HG02588 (cell line): ENCODE data around the gene ANKMY1.

Experiments
- ATAC-seq: cut with Tn5 transposase; IDR thresholded peaks from one replicate; pipeline ENCODE4 v1.9.1; 2021; ENCODE audit warnings: mild to moderate bottlenecking, moderate library complexity; ENCODE audit not compliant: unreplicated experiment

The ANKMY1 gene, protein sequence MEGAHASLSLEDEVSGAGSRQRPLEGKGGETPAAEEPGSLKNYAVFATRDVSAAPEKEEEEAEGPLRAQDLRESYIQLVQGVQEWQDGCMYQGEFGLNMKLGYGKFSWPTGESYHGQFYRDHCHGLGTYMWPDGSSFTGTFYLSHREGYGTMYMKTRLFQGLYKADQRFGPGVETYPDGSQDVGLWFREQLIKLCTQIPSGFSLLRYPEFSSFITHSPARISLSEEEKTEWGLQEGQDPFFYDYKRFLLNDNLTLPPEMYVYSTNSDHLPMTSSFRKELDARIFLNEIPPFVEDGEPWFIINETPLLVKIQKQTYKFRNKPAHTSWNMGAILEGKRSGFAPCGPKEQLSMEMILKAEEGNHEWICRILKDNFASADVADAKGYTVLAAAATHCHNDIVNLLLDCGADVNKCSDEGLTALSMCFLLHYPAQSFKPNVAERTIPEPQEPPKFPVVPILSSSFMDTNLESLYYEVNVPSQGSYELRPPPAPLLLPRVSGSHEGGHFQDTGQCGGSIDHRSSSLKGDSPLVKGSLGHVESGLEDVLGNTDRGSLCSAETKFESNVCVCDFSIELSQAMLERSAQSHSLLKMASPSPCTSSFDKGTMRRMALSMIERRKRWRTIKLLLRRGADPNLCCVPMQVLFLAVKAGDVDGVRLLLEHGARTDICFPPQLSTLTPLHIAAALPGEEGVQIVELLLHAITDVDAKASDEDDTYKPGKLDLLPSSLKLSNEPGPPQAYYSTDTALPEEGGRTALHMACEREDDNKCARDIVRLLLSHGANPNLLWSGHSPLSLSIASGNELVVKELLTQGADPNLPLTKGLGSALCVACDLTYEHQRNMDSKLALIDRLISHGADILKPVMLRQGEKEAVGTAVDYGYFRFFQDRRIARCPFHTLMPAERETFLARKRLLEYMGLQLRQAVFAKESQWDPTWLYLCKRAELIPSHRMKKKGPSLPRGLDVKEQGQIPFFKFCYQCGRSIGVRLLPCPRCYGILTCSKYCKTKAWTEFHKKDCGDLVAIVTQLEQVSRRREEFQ

DNA sequence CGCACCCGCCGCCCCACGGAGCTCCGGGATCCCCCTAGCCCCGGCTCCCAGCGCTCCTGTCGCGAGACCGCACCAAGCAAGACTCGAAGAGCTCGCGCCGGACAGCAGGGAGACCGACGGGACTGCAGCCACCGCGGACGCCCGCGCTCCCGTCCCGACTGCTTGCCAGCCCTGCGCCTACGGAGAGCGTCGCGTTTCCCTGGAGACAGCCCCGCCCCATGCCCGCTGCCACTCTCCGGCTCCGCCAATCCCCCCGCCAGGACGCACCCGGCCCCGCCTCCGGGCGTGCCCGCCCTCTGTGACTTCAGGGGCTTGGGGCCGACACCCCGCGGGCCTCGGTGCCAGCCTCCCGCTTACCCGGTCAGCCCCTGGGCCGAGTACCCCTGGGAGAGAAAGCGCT, at the start of gene ANKMY1:
ANKMY1 (minus strand) TSS at position 181 of the 400 bp plus-strand sequence. CDS start 653 bp downstream, outside the sequence.
- no peak for ATAC-seq

GRCh38 chr2:240605867-240606743, 48.3 kb upstream of the ANKMY1 start:
- no peak for ATAC-seq

DNA sequence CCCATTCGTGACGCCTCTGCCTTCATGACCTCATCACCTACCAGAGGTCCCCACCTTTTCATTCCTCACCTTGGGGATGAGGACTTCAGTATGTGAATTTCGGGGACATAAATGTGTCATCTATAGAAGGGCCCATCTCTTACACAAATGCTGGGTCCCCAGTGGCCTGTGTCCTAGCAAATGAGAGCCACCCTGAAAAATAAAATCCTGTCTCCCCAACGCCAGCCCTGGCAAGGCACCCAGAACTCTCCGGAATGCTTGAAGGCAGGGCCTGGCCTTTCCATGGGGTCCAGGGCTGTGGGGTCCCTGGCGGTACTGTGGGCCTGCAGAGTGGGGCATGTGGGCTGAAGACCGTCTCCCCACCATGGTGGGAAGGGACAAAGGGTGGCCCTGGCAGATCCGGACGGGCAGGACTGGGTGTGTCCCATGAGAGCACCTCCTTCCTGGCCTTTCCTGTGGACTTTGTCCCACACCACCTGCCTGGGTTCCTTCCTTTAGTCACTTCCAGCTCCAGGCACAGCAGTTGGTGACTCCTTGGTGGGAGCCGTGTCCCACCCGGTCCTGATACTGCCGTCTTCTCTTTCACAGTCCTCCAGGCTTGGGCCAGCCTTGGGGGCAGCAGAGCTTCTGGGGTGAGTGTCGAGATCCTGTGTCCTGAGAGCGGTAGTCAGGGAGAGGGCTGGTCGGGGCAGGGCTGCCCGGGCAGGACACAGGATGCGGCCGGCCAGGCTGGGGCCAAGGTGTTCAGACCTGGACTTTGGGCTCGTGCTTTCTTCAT, 47.3 kb upstream of the ANKMY1 start:
- ATAC-seq: no peak

DNA sequence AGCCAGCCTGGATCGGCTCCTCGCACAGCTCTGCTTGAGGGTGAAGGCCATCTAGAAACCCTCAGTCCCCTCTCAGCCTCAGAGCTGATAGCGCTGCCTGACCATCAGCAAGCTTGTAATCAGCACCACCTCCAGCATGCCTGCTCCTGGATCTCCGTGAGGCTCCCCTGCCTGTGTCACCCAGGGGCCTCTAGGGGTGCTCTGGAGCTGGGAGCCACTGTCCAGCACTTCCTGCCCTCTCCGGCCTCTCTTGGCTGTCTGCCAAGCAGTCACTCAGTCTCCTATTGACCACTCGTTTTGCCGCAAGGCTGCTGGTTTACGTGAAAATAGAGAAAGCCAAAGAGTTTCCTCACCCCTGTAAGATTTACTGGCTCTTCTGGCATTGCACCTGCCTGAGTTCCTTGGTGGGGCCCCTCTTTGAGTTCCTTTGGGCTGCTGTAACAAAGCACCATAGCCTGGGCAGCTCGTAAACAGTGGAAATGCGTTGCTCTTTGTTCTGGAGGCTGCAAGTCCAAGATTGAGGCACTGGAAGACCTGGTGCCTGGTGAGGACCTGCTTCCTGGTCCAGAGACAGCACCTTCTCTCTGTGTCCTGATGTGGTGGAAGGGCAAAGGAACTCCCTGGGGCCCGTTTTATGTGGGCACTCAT, 46.6 kb upstream of the ANKMY1 start:
- no peak for ATAC-seq

DNA sequence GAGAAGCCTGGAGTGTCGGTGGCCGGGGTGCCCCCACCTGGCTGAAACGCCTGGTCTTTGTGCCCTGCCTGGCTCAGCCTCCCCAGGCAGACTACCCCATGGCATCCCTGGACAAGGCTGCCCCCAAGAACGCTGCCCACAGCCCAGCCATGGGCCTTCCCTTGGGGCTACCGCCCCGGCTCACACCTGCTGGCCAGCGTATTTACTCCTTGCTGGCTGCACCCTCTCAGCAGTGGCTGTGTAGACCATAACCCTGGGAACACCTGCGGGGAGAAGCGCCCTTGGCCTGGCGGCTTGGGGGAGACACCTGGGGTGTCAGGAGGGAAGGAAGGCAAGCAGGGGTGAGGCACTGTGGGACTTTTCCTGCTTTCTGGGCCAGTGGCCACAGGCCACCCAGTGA, 46.1 kb upstream of the ANKMY1 start:
- ATAC-seq: no peak

- ATAC-seq: no peak
These were observed 45.5 kb upstream of the ANKMY1 start for GRCh38 chr2:240603081-240603835.

- ATAC-seq: no peak
These were observed 44.7 kb upstream of the ANKMY1 start for GRCh38 chr2:240602266-240603050.

GRCh38 chr2:240601831-240602160, 44.0 kb upstream of the ANKMY1 start:
- ATAC-seq: no peak

DNA sequence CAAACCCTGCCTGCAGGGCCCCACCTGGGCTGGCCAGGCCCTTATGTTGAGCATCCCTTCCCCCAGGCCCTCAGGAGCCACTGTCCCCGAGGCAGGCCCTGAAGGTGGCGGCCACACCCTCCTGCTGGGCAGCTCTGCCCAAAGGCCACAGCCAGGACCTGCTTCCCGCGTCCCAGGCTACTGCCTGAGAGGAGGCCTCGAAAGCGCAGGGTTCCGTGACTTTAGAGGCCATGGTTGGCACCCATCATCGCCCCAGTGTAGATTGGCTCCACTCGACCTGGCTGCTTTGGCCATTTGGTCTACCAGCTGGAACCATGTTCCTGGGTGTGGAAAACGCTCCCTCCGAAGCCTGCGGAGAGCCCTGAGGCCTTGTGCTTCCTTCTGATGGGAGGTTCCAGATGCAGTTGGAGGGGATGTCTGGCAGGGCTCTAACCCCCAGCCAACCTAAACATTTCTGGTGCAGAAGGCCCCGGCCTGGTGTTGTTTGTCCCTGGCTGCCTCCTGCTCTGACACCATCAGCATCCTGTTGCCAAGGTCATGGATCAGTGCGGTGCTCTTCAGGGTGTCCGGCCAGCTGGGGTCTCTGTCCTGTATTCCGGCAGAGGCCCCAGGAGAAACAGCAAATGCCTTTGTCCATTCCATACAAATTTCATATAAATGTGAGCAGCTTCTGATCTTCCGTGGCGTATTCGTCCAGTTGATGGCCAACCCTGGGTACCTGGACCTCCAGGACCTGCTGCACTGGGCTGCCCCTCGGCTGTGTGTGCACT, 43.5 kb upstream of the ANKMY1 start:
- no peak for ATAC-seq

- no peak for ATAC-seq
These were observed 42.7 kb upstream of the ANKMY1 start for GRCh38 chr2:240600451-240600961.

GRCh38 chr2:240599141-240599583, 41.4 kb upstream of the ANKMY1 start:
- no peak for ATAC-seq

DNA sequence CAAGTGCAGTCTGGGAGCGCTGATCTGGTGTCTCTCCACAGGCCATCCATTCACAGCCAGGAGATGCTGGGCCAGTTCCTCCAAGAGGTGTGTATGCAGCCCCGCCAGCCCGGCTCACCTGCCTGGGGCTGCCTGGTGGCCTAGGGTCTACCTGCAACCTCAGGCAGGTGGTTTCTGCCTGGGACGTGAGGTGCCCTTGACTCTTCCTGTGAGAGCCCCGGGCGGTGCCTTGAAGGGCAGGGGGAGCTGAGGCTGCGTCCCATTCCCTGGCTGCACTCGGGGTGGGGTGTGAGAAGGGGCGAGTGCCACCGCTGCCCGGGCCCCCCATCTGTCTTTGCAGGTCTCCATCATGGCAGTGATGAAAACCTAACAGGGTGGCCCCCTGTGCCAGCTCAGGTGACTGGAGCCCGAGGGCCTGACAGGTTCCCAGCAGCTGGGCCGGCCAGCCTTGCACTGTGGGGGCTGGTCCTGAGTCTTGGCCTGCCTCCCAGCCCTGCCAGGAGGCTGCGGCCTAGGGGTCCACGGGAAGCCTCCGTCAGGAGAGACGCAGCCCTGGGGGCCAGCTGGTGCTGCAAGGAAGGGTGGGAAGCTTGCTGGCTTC, 40.6 kb upstream of the ANKMY1 start:
- ATAC-seq: no peak

DNA sequence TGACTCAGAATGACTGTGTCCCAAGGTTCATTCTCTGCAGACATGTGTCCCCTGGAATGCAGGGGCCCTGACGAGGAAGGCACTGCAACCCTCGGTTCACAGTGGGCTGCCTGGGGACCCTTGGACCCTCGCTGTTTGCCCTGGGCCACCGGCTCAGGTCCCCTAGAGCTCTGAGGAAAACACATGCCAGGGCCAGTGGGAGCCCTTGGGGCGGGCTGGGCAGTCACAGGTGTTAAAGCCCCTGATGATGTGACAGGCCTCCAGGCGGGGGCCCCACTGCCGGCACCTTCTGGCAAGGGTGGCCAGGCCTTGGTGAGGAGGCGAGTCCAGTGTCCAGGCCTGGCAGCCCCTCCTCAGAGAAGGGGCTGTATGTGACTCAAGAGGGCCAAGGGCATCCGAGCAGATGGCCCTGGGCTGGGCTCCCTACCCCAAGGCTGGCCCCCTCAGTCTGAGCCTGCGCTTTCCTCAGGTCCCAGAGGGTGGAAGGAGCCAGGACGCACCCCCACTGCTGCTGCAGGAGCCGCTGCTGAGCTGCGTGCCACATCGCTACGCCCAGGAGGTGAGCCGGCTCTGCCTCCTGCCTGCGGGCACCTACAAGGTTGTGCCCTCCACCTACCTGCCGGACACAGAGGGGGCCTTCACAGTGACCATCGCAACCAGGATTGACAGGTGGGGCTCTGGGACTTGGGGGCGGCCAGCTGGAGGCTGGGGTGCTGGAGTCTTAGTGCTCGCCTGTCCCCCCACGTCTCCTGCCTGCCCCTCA, 39.8 kb upstream of the ANKMY1 start:
- ATAC-seq: no peak

GRCh38 chr2:240597054-240597418, 39.2 kb upstream of the ANKMY1 start:
- ATAC-seq: no peak

- ATAC-seq: no peak
These were observed 38.7 kb upstream of the ANKMY1 start for GRCh38 chr2:240596491-240596931.

GRCh38 chr2:240596080-240596460, 38.3 kb upstream of the ANKMY1 start:
- ATAC-seq: no peak
